GM18517 (cell line): ENCODE measurements around the gene CHI3L2.

Experiments used
- ATAC-seq: cut with Tn5 transposase; IDR thresholded peaks from one replicate; pipeline ENCODE4 v1.9.1; 2021; ENCODE audit warnings: mild to moderate bottlenecking, moderate library complexity; ENCODE audit not compliant: unreplicated experiment

CHI3L2 gene

GRCh38 chr1:111227434-111227833, at the start of gene CHI3L2:
TSS of gene CHI3L2 (plus strand) at chr1:111227713. CDS start at chr1:111227730, 17 bp downstream.
- ATAC-seq: no peak

- ATAC-seq: no peak
These were observed 47.5 kb upstream of the CHI3L2 start for GRCh38 chr1:111179968-111180533.

- ATAC-seq: no peak
These were observed 45.5 kb upstream of the CHI3L2 start for GRCh38 chr1:111182052-111182451.

GRCh38 chr1:111183308-111184069, 44.0 kb upstream of the CHI3L2 start:
- ATAC-seq: no peak

- ATAC-seq: no peak
These were observed 42.9 kb upstream of the CHI3L2 start for GRCh38 chr1:111184663-111185062.

- ATAC-seq: no peak
These were observed 36.5 kb upstream of the CHI3L2 start for GRCh38 chr1:111190931-111191451.

- ATAC-seq: no peak
These were observed 36.0 kb upstream of the CHI3L2 start for GRCh38 chr1:111191496-111191895.

- ATAC-seq: no peak
These were observed 35.4 kb upstream of the CHI3L2 start for GRCh38 chr1:111192074-111192473.

GRCh38 chr1:111192658-111193519, 34.6 kb upstream of the CHI3L2 start:
- no peak for ATAC-seq

GRCh38 chr1:111193712-111194480, 33.6 kb upstream of the CHI3L2 start:
- ATAC-seq: no peak

- no peak for ATAC-seq
These were observed 32.4 kb upstream of the CHI3L2 start for GRCh38 chr1:111195002-111195684.

GRCh38 chr1:111196213-111196612, 31.3 kb upstream of the CHI3L2 start:
- ATAC-seq: no peak

- no peak for ATAC-seq
These were observed 29.8 kb upstream of the CHI3L2 start for GRCh38 chr1:111197598-111198284.

GRCh38 chr1:111198836-111199235, 28.7 kb upstream of the CHI3L2 start:
- no peak for ATAC-seq

GRCh38 chr1:111199329-111199728, 28.2 kb upstream of the CHI3L2 start:
- no peak for ATAC-seq

- no peak for ATAC-seq
These were observed 27.4 kb upstream of the CHI3L2 start, which contains the start of gene DENND2D for GRCh38 chr1:111199881-111200801. TSS of gene DENND2D (minus strand) at chr1:111200646. CDS start at chr1:111200459, 187 bp downstream.

- ATAC-seq: no peak
These were observed 26.7 kb upstream of the CHI3L2 start for GRCh38 chr1:111200802-111201161.
